Measurements from ENCODE around the gene KDM7A.

The KDM7A gene

DNA sequence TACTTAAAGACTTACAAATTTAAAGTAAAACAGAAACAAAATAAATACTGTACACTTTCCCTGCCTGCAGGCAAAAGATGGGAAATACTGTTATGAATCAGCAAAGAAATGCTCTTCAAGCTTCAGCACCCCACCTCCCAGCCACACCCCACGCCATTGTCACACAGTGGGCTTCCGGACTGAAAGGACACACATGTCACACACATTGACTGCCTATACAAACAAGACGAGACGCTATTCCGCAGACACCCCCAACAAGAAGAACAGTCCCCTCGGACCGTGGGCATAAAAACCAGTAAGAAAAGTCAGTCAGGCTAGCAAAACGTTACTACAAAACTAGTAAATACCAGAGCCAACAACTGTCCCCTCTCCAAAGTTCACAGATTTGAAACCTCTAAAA lies 91.8 kb downstream of the KDM7A start:
- no peak for DNase-seq (ENCODE audit: low read depth in 2 of 2)

GRCh38 chr7:140084142-140084655 lies 92.6 kb downstream of the KDM7A start:
- no peak for DNase-seq (ENCODE audit: low read depth in 2 of 2)

- DNase-seq (ENCODE audit: low read depth in 2 of 2), result no peak
Measured at GRCh38 chr7:140082770-140083169, 94.0 kb downstream of the KDM7A start.

DNA sequence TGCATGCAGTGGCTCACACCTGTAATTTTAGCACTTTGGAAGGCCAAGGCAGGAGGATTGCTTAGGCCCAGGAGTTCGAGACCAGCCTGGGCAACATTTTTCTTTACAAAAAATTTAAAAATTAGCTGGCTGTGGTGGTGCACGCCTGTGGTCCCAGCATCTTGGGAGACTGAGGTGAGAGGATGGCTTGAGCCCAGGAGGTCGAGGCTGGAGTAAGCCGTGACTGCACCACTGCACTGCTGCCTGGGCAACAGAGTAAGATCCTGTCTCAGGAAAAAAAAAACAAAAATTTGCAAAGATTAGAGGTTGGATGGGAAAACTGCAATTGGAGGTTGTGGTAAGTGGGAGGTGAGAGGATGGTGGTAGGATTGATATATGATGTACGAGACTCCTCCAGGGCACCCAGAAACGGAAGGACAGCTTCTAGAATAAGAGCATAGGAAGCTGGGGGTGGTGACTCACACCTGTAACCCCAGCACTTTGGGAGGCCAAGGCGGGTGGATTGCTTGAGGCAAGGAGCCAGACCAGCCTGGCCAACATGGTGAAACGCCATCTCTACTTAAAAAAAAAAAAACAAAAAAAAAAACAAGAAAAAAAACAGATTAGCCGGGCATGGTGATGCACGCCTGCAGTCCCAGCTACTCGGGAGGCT lies 94.9 kb downstream of the KDM7A start:
- no peak for DNase-seq (ENCODE audit: low read depth in 2 of 2)

- DNase-seq (ENCODE audit: low read depth in 2 of 2), result no peak
Measured at GRCh38 chr7:140080919-140081318, 95.9 kb downstream of the KDM7A start.

DNA sequence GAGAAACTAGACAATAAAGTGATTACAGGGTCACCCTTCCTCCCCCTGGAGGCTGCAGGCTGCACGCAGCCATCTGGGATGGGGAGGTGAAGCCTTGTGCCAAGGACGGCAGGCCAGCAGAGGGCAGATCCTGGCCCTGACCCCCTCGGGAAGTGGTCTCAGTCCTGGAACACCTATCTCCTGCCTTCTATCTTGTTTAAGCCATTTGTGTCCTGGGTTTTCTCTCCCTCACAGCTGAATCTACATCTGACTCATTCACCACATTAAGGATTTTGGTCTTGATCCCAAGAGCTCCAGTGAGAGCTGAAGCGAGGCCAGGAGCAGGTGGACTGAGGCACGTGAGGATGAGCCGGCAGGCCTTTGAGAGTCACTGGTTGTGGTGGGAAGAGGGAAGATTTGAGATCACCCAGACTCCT lies 97.7 kb downstream of the KDM7A start:
- no peak for DNase-seq (ENCODE audit: low read depth in 2 of 2)

DNA sequence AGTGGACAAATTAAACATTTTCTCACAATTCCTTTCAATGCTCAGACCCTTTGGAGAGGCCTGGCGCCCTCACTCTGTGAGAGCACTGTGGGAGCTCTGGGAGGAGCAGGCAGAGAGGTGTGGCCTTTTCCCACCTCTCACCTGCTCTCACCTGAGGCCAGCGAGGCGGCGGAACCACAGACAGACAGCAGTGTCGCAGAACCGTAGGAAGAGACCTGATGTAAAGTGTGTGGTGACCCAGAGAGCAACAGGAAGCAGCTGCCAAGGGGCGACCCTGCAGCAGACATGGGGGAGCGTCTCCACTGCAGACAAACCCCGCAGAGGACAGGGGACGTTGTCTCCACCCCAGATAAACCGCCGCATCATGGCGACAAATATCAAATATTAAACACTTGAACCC lies 98.4 kb downstream of the KDM7A start:
- no peak for DNase-seq (ENCODE audit: low read depth in 2 of 2)

- DNase-seq (ENCODE audit: low read depth in 2 of 2), result no peak
Measured at GRCh38 chr7:140074780-140075179, 102.0 kb downstream of the KDM7A start.

DNA sequence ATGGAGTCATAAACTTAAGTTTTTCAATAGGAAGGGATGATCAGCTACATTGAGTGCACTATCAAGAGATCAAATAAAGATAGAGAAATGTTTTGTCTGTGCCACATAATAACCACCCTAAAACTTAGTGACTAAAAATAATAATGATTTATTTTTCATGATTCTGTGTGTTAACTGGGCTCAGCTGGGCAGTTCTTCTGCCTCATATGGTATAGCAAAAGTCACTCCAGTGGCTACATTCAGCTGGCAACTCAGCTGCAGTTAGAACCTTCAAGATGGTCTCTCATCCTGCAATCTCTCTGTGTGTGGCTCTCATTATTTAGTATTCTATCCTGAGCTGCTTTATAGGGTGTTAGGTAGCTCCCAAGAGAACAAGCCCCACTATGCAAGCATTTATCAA lies 106.2 kb downstream of the KDM7A start:
- DNase-seq (ENCODE audit: low read depth in 2 of 2), result no peak

DNA sequence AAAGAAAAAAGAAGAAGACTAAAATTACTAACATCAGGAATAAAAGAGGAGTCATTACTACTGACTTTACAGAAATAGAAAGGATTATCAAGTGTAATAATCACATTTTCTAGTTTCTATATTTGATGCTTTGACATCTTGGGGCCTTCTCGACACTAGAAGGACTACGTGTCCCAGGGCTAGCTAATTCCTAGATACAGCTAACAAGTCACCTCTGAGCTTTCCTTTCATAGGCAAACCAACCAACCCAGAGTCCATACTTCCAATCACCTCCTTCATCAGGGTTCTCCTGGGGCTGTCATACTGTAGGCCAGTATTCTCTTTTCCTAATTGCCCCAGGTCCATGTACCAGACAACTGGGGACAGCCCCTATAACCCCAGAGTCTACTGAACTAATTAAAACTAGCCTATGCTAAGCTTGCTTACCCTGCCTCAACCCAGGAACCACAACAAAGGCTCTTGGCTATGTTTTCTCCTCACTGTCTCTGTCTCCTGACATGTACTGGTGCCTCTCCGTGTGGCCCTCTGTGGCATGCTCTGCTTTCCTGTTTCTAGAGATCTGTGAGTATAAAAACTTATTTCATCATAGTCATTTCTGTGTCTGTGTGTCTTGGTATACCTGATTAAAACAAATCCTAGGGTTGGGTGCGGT lies 107.4 kb downstream of the KDM7A start:
- DNase-seq (ENCODE audit: low read depth in 2 of 2), result no peak

DNA sequence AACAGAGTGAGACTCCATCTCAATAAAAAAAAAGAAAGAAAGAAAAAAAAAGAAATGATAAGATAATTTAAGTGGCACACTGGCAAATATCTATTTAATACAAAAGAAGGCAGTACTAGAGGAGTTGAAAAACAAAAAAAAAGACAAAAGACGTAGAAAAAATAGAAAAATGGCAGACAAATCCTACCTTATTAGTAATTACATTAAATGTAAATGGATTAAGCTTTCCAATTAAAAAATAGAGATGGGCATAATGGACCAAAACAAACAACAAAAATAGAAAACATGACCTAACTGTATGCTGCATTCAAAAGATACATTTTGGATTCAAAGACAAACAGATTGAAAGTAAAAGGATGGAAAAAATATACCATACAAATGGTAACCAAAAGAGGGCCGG lies 108.8 kb downstream of the KDM7A start:
- no peak for DNase-seq (ENCODE audit: low read depth in 2 of 2)

DNA sequence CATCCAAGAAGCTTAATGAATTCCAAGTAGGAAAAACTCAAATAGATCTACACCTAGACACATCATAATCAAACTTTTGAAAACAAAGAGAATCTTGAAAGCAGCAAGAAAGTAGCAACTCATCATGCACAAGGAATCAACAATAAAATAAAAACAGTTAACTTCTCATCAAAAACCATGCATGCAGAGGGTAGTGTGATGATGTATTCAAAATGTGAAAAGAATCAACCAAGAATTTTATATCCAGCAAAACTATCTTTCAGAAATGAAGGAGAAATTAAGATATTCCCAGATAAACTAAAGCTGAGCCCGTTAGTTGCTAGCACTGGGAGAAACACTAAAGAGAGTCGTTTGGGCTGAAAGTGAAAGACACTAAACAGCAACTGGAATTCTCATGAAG lies 109.7 kb downstream of the KDM7A start:
- DNase-seq (ENCODE audit: low read depth in 2 of 2), result no peak

DNA sequence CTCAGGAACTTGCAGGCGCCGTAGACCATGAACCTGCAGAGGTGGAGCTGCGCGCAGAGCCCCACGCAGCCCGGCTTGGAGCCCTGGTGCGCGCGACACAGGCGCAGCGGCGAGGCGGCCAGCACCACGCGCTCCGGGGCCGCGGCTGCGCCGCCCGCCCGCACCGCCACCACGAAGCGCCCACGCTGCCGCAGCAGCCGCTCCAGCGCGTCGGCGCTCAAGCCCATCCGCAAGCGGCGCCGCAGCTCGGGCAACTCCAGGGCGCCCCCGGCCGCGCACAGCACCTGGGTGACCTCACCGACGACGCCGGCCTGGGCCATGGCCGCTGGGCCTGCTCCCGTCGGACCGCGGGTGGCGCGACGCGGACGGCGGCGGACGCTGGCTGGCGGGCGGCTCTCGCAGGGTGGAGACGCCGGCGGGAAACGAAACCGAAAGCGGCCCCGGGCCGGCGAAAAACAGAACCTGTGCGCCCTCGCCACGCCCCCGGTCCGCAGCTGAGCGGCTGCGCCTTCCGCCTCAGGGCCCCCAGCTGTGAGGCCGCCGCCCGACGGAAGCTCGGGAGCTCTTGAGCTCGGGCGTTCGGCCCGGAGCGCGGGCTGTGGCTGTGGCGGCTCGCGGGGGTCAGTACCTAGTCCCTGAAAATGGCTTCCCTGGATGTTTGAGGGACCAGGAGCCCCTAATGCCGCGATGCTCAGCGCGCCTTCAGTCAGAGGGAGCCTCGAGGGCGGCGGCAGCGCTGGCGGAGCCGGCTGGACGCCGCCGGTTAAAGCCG lies 114.1 kb downstream of the KDM7A start, which contains the start of gene PARP12:
Gene PARP12 (minus strand): TSS at position 424 of the 772 bp plus-strand sequence. CDS start 104 bp downstream, at position 320.
- peak; percentile 60 to 82 for DNase-seq (ENCODE audit: low read depth in 2 of 2)

DNA sequence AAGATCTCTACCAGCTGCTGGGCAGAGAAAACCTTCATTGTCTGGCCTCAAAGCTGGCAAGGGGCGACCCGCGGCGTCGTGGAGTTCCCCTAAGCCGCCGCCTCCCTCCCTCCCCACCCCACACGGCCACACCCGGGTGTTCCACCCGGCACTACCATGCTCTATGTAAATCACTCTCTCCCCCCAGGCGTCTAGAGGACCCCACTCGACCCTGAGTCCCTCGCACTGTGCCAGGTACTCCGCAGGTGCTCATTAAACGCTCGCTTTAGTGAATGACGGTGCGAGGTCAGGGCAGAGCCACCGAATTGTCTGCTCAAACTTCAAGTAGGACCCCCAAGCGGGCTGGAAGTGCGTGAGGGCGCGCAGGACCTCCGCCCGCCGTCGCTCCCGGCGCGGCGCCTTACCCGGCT lies 114.7 kb downstream of the KDM7A start:
- no peak for DNase-seq (ENCODE audit: low read depth in 2 of 2)

DNA sequence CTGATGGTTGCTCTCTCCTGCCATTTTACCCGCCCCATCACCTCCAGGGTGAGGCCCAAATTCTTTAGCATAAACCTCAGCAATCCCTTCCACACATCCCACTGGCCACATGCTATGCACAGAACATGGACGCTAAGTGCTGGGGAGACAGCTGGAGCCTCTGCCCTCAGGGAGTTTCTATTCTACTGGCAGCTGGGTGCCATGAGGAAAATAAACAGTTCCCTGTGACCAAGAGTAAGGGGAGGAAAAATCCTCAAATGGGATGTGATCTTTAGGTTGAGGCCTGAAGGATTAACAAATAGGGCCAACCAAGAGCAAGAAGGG lies 115.2 kb downstream of the KDM7A start:
- no peak for DNase-seq (ENCODE audit: low read depth in 2 of 2)

DNA sequence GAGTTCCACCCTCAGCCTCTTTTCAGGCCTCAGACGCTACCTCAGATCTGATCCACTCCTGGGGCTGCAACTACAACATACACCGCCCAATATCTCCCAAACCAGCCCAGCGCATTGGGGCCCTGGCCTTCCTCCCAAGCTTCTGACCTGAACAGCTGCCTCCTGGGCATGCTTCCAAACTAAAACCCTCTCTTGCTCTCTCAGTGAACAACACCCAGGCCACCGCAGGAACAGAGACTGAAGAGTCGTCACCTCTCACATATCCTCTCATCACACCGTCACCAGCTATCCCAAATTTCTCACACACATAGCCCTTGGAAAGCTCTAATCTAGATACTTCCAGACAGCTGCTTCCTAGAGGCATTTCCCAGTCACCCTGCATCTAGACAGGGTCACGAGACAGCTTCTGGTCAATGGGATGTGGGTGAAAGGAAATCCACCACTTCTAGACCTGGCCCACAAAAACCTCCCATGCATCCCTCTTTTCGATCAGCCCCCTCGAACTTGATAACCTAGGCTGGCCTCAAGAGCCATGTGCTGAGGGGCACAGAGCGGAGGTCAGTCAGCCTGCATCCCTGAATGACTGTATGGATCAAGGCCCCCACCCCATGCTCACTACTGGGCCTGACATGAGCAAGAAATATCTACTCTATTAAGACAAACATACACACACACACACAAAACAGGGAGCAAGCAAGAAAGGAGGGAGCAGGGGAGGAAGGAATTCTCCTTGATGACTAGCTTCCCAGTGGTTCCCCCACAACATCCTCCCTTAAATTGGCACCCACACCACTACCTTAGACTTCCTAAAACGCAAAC lies 115.8 kb downstream of the KDM7A start:
- DNase-seq (ENCODE audit: low read depth in 2 of 2), result no peak

DNA sequence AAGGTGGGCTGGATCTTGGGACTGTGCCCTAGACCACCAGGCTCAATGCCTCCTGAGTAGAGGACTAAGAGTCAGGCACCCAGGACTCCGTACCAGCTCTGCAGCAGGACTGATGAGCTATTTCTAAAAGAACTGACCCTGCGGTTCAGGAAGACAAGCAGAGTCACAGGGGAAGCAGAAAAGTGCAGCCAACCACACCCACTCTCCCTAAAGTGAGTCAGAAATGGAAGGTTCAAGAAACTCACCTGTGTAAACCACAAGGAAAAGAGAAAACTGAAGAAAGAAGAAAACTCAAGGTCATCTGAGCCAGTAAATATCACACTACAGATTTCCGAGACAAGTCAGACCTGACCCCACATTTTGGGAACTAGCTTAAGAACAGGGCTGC lies 116.5 kb downstream of the KDM7A start:
- no peak for DNase-seq (ENCODE audit: low read depth in 2 of 2)

DNA sequence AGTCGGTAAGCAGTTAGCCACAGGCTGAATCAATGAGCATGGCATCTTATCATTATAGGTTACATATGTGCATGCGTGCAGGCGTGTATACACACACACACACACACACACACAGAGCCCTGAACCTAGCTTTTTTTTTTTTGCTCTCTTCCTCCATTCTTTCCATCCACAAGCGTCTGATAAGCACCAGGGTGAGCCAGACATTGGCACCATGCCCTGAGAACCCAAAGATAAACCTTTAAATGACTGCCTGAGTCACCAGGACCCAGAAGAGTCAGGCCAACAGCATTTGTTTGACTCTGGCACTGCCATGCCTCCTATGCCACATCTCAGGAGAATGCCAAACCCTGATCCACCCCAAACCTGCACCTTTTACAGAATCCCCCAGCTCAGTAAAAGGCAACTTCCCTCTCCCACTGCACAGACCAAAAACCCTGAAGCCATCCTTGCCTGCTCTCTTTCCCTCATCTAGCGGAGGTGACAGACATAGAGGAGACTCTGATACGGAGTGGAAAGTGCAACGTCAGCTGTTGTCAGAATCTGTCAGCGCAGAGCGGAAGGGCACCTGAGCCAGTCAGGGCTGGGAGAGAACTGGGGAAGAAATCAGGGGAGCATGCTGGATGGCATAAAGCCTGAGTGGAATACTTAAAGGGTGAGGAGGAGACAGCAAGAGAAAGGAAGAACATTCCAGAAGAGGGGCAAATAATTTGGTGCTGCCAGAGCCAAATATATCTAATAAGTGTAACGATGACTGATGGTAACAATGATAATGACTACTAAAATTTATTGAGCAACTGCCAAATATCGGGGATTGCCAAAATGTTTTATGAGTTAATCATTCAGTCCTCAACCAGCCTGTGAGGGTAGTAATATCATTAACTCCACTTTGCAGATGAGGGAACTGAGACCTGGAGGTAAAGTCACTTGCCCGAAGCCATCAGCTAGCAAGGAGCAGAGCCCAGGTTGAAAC lies 117.2 kb downstream of the KDM7A start:
- DNase-seq (ENCODE audit: low read depth in 2 of 2), result no peak

GRCh38 chr7:140058517-140058916 lies 118.3 kb downstream of the KDM7A start:
- DNase-seq (ENCODE audit: low read depth in 2 of 2), result no peak

DNA sequence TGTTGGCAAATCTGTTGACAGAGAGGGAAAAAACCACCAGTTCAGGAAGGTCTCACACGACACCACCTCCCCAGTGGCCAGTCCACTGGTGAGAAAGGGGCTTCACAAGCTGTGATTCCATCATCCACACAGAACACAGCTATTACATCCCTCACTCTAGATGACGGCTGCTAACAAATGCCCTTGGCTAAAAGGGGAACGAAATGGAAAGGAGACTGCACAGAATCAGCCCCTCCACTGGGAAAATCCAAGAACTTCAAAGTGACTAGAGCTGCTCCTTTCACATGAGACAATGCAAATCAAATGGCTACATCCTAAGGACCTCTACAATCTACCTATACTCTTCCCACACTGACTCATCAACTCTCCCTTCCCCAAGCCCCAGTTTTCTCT lies 119.6 kb downstream of the KDM7A start:
- no peak for DNase-seq (ENCODE audit: low read depth in 2 of 2)

All from stimulated activated CD4-positive, alpha-beta T cell treated with anti-CD3 and anti-CD28 coated beads, Interleukin-12 subunit alpha, Interleukin-12 subunit beta, amount 100 ng/mL, for 24 hours (primary cell).